HG02885 (cell line): Measurements from ENCODE around the gene ADAM12.
A peak's percentile ranks its signal among the peaks of the same experiment; 100 is the strongest.

Source experiments
- ATAC-seq: cut with Tn5 transposase; IDR thresholded peaks from one replicate; pipeline ENCODE4 v1.9.1; 2021; ENCODE audit warnings: mild to moderate bottlenecking; ENCODE audit not compliant: unreplicated experiment, poor library complexity

The ADAM12 gene

GRCh38 chr10:126006906-126007305 lies 381.4 kb downstream of the ADAM12 start:
- ATAC-seq: no peak

- no peak for ATAC-seq
These were observed 382.0 kb downstream of the ADAM12 start for GRCh38 chr10:126006264-126006663.

DNA sequence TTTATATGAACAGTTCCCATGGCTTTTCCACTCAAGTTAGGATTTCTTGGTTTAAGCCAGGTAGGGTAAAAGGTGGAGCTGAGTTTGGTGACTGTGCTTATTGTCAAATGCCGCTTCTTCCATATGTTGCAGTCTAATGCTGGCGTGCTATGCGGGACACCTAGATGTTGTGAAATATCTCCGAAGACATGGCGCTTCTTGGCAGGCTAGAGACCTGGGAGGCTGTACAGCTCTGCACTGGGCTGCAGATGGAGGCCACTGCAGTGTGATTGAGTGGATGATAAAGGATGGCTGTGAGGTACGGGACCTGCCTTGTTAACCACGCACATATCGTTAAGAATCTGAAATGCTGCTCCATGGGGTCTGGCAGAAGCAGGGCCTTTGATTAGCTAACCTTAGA lies 383.5 kb downstream of the ADAM12 start:
- no peak for ATAC-seq

GRCh38 chr10:126001576-126001975 lies 386.7 kb downstream of the ADAM12 start:
- ATAC-seq: no peak

GRCh38 chr10:125999694-126000093 lies 388.6 kb downstream of the ADAM12 start:
- ATAC-seq: no peak

GRCh38 chr10:125997586-125997985 lies 390.7 kb downstream of the ADAM12 start:
- no peak for ATAC-seq

DNA sequence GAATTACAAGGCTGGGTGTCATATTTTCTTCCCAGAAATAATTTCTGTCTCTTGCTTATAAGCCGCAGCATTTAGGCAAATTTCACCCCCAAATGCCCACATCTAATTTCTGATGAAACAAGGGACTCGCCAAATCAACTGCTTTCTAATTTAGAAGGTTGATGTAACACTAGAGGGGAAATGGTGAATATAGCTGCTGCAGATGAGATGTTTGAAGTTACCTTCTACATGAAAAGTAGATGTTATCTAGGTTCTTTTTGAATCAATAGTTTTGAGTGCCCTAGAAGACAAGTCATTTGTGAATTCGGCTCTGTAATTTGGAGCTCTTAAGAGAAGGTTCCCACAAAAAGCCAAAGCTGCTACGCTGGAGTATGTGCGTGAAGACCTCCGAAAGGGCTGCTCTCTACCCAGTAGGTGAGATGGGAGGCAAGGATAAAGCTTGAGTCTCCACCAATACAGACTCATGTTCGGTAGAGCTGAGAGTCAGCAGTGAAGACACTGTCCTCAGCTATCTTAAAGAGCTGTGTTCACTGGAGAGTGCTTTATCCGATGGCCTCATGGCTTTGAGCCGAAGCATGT lies 392.5 kb downstream of the ADAM12 start:
- no peak for ATAC-seq

- ATAC-seq: no peak
These were observed 393.7 kb downstream of the ADAM12 start for GRCh38 chr10:125994601-125995000.

DNA sequence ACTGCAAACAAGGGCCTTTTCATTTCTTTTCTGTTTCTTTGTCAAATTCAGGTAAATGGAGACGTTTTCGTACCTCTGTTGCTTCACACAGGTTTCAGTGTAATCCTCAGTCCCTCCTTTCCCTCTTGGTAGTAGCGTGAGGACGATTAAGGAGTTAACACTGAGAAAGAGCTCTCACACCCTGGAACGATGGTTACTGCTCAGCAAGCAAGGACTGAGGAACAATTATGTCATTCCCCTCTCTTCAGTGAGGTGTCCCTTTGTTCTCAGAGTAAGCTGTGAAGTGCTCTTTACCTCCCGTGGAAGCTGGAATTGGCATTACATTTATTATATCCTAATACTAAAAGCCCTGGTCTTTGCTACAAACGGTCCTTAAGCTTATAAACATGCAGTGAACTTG lies 396.0 kb downstream of the ADAM12 start:
- no peak for ATAC-seq

- no peak for ATAC-seq
These were observed 396.9 kb downstream of the ADAM12 start for GRCh38 chr10:125991392-125991791.

DNA sequence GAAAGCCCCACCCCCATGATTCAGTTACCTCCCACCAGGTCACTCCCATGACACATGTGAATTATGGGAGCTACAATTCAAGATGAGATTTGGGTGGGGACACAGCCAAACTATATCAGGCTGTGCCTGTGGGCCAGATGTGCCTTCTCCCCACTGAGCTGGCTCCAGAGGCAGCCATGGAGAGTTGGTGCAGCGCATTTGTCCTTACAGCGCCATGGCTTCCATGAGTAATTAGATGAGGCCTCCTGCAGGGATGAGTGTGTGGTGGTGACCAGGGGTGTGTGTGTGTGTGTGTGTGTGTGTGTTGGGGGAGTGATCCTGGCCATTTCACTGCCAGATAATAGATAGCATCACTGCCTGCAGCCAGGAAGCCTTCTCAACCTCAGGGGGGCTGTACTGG lies 397.3 kb downstream of the ADAM12 start:
- no peak for ATAC-seq

DNA sequence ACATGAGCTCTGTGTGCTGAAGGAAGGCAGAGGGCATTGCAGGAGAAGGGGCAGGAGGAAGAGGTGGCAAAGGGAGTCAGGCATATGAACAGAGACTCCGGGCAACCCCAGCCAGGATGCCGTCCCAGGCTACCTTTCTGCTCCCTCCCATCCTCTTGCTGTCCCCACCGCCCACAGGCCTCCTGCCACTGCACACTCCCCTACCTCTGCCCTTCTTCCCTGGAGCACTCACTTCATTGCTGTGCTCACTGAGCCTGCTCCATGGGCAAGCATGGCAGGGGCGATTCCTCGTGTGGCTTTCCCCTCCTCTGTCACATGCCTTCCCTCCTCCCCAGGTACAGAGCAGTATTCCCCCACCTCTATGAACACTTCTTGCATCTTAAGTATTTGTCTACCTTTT lies 398.5 kb downstream of the ADAM12 start:
- no peak for ATAC-seq

DNA sequence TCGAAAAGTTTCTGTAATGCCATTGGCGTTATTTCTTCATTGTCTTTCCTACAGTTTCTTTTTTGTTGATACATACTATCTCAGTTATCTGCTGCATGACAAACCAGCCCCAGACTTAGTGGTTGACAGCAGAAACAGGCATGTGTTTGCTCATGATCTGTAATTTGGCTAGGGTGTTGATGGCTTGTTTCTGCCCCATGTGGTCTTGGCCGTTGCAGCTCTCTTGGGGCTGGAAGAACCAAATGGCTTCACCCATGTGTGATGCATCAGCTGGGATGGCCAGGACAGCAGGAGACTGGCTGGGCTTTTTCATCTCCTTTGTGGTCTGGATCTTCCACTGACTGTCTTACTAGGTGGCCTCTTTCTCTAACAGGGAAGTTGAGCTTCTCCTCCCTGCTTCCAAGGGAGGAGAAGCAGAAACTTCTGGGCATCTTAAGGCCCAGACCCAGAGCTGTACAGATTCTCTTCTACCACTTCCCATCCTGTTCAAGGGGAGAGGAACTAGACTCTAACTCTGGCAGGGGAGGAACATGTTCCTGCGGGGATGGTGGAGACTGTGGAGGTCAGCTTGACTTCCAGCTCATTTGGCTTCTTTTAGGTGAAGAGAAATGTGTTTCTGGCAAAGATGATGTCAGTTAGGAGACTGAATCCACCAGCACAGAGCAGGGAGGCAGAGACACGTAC lies 402.6 kb downstream of the ADAM12 start:
- ATAC-seq: no peak

GRCh38 chr10:125984865-125985495 lies 403.3 kb downstream of the ADAM12 start:
- no peak for ATAC-seq

- ATAC-seq: no peak
These were observed 403.9 kb downstream of the ADAM12 start for GRCh38 chr10:125984346-125984745.

- no peak for ATAC-seq
These were observed 404.6 kb downstream of the ADAM12 start for GRCh38 chr10:125983656-125984055.

- ATAC-seq: no peak
These were observed 405.1 kb downstream of the ADAM12 start for GRCh38 chr10:125983161-125983560.

DNA sequence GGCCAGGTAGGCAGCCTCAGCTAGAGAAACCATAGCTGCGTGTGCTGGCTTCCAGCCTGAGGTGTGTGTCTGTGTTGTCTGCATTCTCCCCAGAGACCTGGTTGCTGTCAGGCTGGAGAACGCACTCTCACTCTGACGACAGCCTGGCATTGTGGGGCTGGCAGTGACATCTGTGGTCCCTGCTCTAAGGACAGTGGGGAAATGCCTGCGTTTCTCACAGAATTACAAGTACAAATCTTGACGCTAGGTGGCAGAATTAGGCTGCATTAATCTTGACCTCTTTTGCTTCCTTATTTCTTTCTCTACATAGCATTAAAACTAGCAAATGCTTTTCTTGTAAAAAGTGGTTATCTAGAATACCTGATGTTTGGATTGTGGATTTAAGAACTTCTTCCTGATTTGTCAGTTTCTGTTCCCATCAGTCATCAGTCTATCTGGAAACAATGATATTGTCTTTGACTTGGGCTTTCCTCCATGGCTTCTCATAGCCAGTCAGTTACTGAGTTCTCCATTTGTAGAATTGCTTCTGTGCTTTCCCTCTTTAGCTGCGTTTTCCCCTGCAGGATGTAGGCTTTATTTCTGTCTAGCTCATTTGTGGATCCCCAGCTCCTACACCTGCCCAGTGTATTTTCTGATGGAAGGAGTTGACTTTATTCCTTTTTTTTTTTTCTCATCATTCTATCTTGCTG lies 405.9 kb downstream of the ADAM12 start:
- peak; percentile 73 for ATAC-seq

GRCh38 chr10:125980521-125981035 lies 407.7 kb downstream of the ADAM12 start:
- ATAC-seq: no peak

- no peak for ATAC-seq
These were observed 408.3 kb downstream of the ADAM12 start for GRCh38 chr10:125979976-125980375.

- ATAC-seq: no peak
These were observed 411.2 kb downstream of the ADAM12 start for GRCh38 chr10:125976960-125977605.
